Measurements from ENCODE around the gene COG2. TPM values are rescaled to one million over a fixed set of nuclear protein-coding genes. Genes with fewer than 3 reads are reported as not detected.

The COG2 gene
- total RNA-seq, 1 donor from 2014 or later = 34.0 TPM

GRCh38 chr1:230739564-230740290 is 97.4 kb downstream of the COG2 start:
- H3K27me3 Mint-ChIP-seq = peaks cover 5% of the 10 kb centered on the region
- no peak overlapping the region for H3K4me3 Mint-ChIP-seq
- no peak for TF ChIP-seq CTCF (conservative IDR thresholded peaks at IDR 0.05)
- H3K27ac Mint-ChIP-seq = no peak overlapping the region
- peaks cover 4% of the 10 kb centered on the region for H3K36me3 Mint-ChIP-seq
- H3K4me1 Mint-ChIP-seq (ENCODE audit: unreplicated experiment) = peaks cover 17% of the 10 kb centered on the region
- H3K9me3 Mint-ChIP-seq = peaks cover 12% of the 10 kb centered on the region
- DNase-seq (ENCODE audit: extremely low spot score, unreplicated experiment) = no peak

Other genes starting within 250 kb of the COG2 start
- gene PGBD5, start 216.1 kb upstream of the COG2 start, total RNA-seq (ENCODE audit: low replicate concordance) = 7.2 and 8.7 TPM in 2 replicates
- 125 and 163 TPM in 2 replicates for gene AGT, start 71.6 kb downstream of the COG2 start, total RNA-seq (ENCODE audit: low replicate concordance)
- 0.72 and 1.1 TPM in 2 replicates for gene CAPN9, start 104.9 kb downstream of the COG2 start, total RNA-seq (ENCODE audit: low replicate concordance)
- gene C1orf198, start 226.0 kb downstream of the COG2 start, total RNA-seq (ENCODE audit: low replicate concordance) = 42.1 and 62.5 TPM in 2 replicates

Measured in type B pancreatic cell (in vitro differentiated cells).